Posterior vena cava (tissue), 2 donors: ENCODE results near the gene STX12. TPM values are rescaled to one million over a fixed set of nuclear protein-coding genes. Genes with fewer than 3 reads are reported as not detected.
"Not testable (repeated sequence)": the region's sequence is repeated elsewhere in the genome, so short reads cannot be mapped to it uniquely, and the experiment has no call there.

Experiments
- DNase-seq: peaks from one replicate; pipeline ENCODE4 v3.0.0-alpha.2; 2020; ENCODE audit warnings: low spot score
- intact Hi-C, 2 donors: fragments of 100-400 bp; cut with DNase I; formaldehyde crosslinking; loops; one replicate each; pipeline versions ENCODE4 v1.14.1 to v1.14.2; 2022 to 2023
- total RNA-seq, 2 donors: library from RNA; stranded (reverse); fragmentation: NEBNext Ultra II Directional; extraction: Animal tissue kit (Norgen Biotek cat#: 25700); gene quantifications; one replicate each; pipeline ENCODE4 v1.2.1, GENCODE V29; 2021
- donor health status: DM: yes; HTN: yes; CAD: no.
- donor health status: DM: yes; HTN: yes; CAD: no.

Gene STX12
- total RNA-seq, 2 donors from 2014 or later = 59.2 to 62.9 TPM

GRCh38 chr1:27858949-27859576, 86.0 kb downstream of the STX12 start:
- no peak for DNase-seq
- intact Hi-C loops = no loop called here

- intact Hi-C loops = no loop called here
Observed at GRCh38 chr1:27861436-27861835, 88.4 kb downstream of the STX12 start.

GRCh38 chr1:27862004-27862403, 89.0 kb downstream of the STX12 start:
- DNase-seq = no peak
- intact Hi-C loops = no loop called here

More at GRCh38 chr1:27861436-27861835, 88.4 kb downstream of the STX12 start:
- no peak for DNase-seq

GRCh38 chr1:27862671-27863537, 89.9 kb downstream of the STX12 start:
- intact Hi-C loops = no loop called here
- DNase-seq = peak; percentile 88

- intact Hi-C loops = no loop called here
Observed at GRCh38 chr1:27863538-27863915, 90.5 kb downstream of the STX12 start.

GRCh38 chr1:27864264-27864895, 91.4 kb downstream of the STX12 start:
- intact Hi-C loops = no loop called here

More at GRCh38 chr1:27863538-27863915, 90.5 kb downstream of the STX12 start:
- DNase-seq = no peak

GRCh38 chr1:27865821-27866220, 92.8 kb downstream of the STX12 start:
- intact Hi-C loops = no loop called here

More at GRCh38 chr1:27864264-27864895, 91.4 kb downstream of the STX12 start:
- peak; percentile 56 for DNase-seq

GRCh38 chr1:27868556-27868931, 95.5 kb downstream of the STX12 start:
- DNase-seq = no peak
- intact Hi-C loops = no loop called here

More at GRCh38 chr1:27865821-27866220, 92.8 kb downstream of the STX12 start:
- DNase-seq = no peak

- DNase-seq = no peak
- intact Hi-C loops = no loop called here
Observed at GRCh38 chr1:27868932-27869718, 96.1 kb downstream of the STX12 start.

- intact Hi-C loops = no loop called here
Observed at GRCh38 chr1:27869719-27870085, 96.7 kb downstream of the STX12 start.

GRCh38 chr1:27871076-27871475, 98.1 kb downstream of the STX12 start:
- DNase-seq, intact Hi-C loops: not testable (repeated sequence)

More at GRCh38 chr1:27869719-27870085, 96.7 kb downstream of the STX12 start:
- DNase-seq = no peak

GRCh38 chr1:27872059-27872801, 99.2 kb downstream of the STX12 start, which contains the start of gene THEMIS2:
Gene THEMIS2, plus strand, starts transcription at chr1:27872544. Its CDS starts 28 bp downstream, at chr1:27872572.
- intact Hi-C loops = no loop called here
- DNase-seq = peak; percentile 92

GRCh38 chr1:27872802-27873551, 100.0 kb downstream of the STX12 start:
- intact Hi-C loops = no loop called here
- no peak for DNase-seq

- DNase-seq = peak; percentile 86
- intact Hi-C loops = no loop called here
Observed at GRCh38 chr1:27873671-27874384, 100.8 kb downstream of the STX12 start.
